Fibroblast of gingiva (primary cell): ENCODE results near the gene PAPPA2.
"Not testable (repeated sequence)": the region's sequence is repeated elsewhere in the genome, so short reads cannot be mapped to it uniquely, and the experiment has no call there.

Source experiments
- DNase-seq: peaks from one replicate; pipeline ENCODE4 v3.0.0-alpha.2; 2011; ENCODE audit warnings: low read depth

Gene PAPPA2

GRCh38 chr1:176552217-176552991 is 89.4 kb downstream of the PAPPA2 start:
- DNase-seq, result no peak

GRCh38 chr1:176552999-176553398 is 90.0 kb downstream of the PAPPA2 start:
- no peak for DNase-seq

- no peak for DNase-seq
Observed at GRCh38 chr1:176556288-176556687, 93.3 kb downstream of the PAPPA2 start.

GRCh38 chr1:176557543-176558258 is 94.7 kb downstream of the PAPPA2 start:
- DNase-seq, result no peak

- DNase-seq, result no peak
Observed at GRCh38 chr1:176558561-176558960, 95.6 kb downstream of the PAPPA2 start.

GRCh38 chr1:176559474-176559873 is 96.5 kb downstream of the PAPPA2 start:
- DNase-seq, result no peak

- DNase-seq, result peak; percentile 36
Observed at GRCh38 chr1:176559878-176560277, 96.9 kb downstream of the PAPPA2 start.

GRCh38 chr1:176560681-176561080 is 97.7 kb downstream of the PAPPA2 start:
- DNase-seq, result peak; percentile 8

- not testable (repeated sequence) for DNase-seq
Observed at GRCh38 chr1:176561761-176562160, 98.8 kb downstream of the PAPPA2 start.

- no peak for DNase-seq
Observed at GRCh38 chr1:176566004-176566975, 103.3 kb downstream of the PAPPA2 start.

- peak; percentile 3 for DNase-seq
Observed at GRCh38 chr1:176567190-176567794, 104.3 kb downstream of the PAPPA2 start.

GRCh38 chr1:176568185-176568584 is 105.2 kb downstream of the PAPPA2 start:
- no peak for DNase-seq

GRCh38 chr1:176574756-176575155 is 111.8 kb downstream of the PAPPA2 start:
- DNase-seq, result no peak

- no peak for DNase-seq
Observed at GRCh38 chr1:176575991-176576390, 113.0 kb downstream of the PAPPA2 start.

- DNase-seq, result no peak
Observed at GRCh38 chr1:176576670-176577069, 113.7 kb downstream of the PAPPA2 start.

GRCh38 chr1:176577646-176578197 is 114.7 kb downstream of the PAPPA2 start:
- no peak for DNase-seq

- DNase-seq, result no peak
Observed at GRCh38 chr1:176579087-176579486, 116.1 kb downstream of the PAPPA2 start.

GRCh38 chr1:176595217-176595616 is 132.2 kb downstream of the PAPPA2 start:
- no peak for DNase-seq

- no peak for DNase-seq
Observed at GRCh38 chr1:176601348-176601747, 138.4 kb downstream of the PAPPA2 start.

GRCh38 chr1:176602388-176603004 is 139.5 kb downstream of the PAPPA2 start:
- no peak for DNase-seq

GRCh38 chr1:176603696-176604095 is 140.7 kb downstream of the PAPPA2 start:
- DNase-seq, result no peak
